GM06990 (cell line): ENCODE data around the gene EXD3.

Experiments used
- DNase-seq: peaks from one replicate; pipeline ENCODE4 v3.0.0-alpha.2; 2011; ENCODE audit not compliant: insufficient read length; ENCODE audit errors: extremely low read depth
- H3K27me3 ChIP-seq: replicated peaks from 2 replicates; pipeline ENCODE4 v1.6.0; 2011; ENCODE audit warnings: low read length; ENCODE audit not compliant: control insufficient read depth, insufficient read depth
- H3K36me3 ChIP-seq: 2 replicates; pipeline ENCODE4 v1.5.1; 2011; ENCODE audit warnings: low read length; ENCODE audit not compliant: control insufficient read depth, insufficient read depth
- H3K4me3 ChIP-seq: replicated peaks from 2 replicates; pipeline ENCODE4 v1.5.1; 2011; ENCODE audit warnings: low read depth, mild to moderate bottlenecking, control low read depth, low read length
- TF ChIP-seq, protein P1 (sequence below): IDR thresholded peaks from 2 replicates; pipeline ENCODE4 v1.5.1; 2011; ENCODE audit warnings: low read length, control low read depth, mild to moderate bottlenecking, inconsistent platforms; ENCODE audit not compliant: insufficient read depth, poor library complexity, severe bottlenecking

EXD3 gene

DNA sequence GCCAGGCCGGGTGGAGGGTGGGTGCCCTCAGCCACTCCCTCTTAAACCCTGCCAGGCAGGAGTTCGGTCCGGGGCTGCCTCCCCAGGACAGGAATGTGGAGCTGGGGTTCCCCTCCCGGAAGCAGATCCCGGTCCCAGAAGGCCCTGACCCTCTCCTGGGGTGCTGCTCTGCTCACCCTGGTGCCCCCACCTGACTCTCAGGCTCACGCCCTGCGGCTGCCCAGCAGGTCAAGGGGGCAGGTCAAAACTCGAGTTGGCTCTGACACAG lies 117.2 kb downstream of the EXD3 start:
- Histone ChIP-seq H3K36me3 (no peaks in the 10 kb centered on the region), H3K27me3 (no peaks in the 10 kb centered on the region; the same call in 1 of the 2 replicates), H3K4me3 (no peak overlapping the region)
- TF ChIP-seq, protein P1, sequence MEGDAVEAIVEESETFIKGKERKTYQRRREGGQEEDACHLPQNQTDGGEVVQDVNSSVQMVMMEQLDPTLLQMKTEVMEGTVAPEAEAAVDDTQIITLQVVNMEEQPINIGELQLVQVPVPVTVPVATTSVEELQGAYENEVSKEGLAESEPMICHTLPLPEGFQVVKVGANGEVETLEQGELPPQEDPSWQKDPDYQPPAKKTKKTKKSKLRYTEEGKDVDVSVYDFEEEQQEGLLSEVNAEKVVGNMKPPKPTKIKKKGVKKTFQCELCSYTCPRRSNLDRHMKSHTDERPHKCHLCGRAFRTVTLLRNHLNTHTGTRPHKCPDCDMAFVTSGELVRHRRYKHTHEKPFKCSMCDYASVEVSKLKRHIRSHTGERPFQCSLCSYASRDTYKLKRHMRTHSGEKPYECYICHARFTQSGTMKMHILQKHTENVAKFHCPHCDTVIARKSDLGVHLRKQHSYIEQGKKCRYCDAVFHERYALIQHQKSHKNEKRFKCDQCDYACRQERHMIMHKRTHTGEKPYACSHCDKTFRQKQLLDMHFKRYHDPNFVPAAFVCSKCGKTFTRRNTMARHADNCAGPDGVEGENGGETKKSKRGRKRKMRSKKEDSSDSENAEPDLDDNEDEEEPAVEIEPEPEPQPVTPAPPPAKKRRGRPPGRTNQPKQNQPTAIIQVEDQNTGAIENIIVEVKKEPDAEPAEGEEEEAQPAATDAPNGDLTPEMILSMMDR = no peak
- no peak for DNase-seq

DNA sequence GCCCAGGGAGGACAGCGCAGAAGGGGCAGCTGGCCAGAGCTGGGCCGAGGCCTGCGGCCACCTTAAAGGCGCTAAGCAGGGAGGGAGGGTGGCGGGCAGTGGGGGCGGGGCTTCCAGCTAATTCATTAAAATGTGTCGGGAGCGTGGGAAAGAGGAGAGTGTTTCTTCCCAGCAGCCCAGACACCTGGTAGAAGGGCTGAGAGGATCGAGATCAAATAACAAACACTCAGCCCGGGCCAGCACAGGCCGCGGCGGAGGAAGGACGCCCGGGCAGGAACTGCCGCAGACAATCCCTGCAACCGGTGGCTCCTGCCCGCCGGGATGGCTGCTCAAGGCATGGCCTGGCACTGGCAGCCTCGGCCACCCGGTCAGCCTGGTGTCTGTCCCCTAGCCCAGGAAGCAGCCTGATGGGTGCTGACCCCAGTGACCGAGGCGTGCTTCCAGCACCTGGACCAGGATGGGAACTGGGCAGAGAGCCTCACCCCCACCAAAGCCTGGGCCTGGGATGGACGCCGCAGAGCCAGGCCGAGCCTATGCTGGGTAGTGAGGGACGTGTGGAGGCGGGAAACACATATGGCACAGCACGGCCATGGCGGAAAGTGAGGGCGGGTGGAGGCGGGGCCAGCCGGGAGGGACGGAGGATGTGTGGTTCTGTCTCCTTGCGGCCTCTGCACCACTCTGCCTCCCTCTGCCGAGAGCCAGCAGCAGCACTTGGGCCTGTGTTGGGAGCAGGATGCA lies 117.7 kb downstream of the EXD3 start:
- TF ChIP-seq, protein P1 = no peak
- DNase-seq = peak; percentile 76
- no peaks in the 10 kb centered on the region for H3K36me3 ChIP-seq
- H3K4me3 ChIP-seq = no peak overlapping the region
- H3K27me3 ChIP-seq = no peaks in the 10 kb centered on the region; the same call in 1 of the 2 replicates

DNA sequence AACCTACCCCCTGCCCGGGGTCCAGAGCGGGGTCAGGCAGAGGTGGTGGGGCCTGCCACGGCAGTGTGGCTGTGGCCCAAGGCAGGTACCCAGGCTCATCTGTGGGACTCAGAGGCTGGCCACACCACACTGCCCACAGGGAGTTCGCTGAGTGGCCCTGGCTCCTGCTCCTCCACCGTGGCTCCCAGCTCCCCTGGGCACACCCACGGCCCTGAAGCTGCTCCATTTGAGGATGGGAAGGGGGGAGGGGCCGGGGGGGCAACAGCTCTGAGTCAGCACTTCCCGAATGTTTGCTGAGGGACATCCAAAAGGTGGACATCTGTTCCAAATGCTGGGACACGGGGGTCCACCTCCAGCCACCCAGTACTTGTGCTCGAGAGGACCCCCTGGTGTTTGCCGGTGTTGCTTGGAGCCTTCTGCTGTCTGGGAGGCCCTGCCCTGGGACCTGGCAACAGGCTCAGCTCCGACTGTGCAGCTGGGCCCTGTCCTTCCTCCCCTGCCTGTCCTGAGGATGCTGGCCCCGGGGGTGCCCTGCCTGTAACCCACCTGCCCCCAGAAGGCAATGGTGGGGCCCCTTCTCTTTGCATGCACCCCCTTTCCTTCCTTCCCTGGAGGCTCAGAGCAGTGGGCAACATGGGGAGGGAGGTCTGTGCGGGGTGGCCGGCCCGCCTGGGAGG lies 118.4 kb downstream of the EXD3 start:
- TF ChIP-seq, protein P1 = no peak
- DNase-seq = peak; percentile 9
- Histone ChIP-seq H3K27me3 (no peaks in the 10 kb centered on the region; the same call in 1 of the 2 replicates), H3K36me3 (no peaks in the 10 kb centered on the region), H3K4me3 (no peak overlapping the region)

DNA sequence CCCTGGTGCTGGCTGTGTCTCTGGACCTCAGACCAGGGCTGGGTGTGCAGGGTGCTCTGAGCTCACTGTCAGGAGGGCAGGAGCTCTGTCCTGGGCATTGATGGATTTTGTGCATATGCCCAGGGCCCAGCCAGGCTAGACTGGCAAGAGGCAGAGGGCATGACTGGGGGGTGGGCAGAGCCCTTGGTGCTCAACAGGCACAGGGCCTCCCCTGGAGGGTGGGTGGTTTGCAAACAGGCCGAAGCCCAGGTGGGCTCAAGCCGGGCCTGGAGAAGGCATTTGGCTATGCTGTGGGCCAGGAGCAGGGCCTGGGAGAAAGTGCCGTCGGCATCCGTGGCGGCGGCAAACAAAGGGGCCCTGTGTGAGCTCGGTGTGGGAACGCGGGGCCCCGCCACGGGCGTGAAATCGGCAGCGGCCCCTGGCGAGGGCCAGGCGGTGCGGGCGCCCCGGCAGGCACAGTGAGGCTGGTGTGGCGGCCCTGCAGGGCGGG lies 119.0 kb downstream of the EXD3 start:
- no peak overlapping the region for H3K4me3 ChIP-seq
- TF ChIP-seq, protein P1 = no peak
- H3K36me3 ChIP-seq = no peaks in the 10 kb centered on the region
- peak; percentile 19 for DNase-seq
- H3K27me3 ChIP-seq = no peaks in the 10 kb centered on the region; the same call in 1 of the 2 replicates

DNA sequence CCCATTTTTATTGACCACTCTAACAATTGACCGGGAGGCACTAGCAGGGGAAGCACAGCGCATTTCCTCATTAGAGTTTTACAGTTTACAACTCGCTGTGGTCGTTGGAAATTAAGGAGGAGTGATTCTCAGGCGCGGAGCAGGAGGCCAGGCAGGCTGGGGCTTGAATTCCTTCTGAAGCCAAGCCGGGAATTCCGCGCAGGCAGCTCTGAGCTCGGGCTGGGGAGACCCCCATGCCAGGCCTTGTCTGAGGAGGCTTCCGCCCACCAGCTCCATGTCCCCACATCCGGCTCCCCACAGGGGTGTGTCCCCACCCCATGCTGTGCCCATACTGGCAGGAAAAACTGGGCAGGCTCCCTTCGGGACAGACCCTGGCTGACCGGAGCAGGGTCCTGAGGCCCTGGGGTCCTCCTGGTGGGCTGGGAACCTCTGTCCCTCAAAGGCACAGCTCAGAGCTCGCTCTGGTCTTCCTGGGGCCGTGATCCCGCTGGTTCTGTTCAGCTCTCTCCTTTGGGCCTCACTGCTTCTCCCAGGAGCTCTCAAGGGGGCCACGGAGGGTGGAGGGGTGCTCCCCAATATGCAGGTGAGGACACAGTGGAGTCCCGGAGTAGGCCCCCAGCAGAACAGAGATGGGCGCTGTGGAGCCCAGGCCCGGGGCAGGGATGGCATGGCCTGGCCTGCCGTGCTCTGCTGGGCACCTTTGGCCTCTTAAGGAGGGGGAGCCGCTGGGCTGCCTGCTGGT lies 119.6 kb downstream of the EXD3 start:
- Histone ChIP-seq H3K4me3 (no peak overlapping the region), H3K36me3 (no peaks in the 10 kb centered on the region), H3K27me3 (no peaks in the 10 kb centered on the region; the same call in 1 of the 2 replicates)
- TF ChIP-seq, protein P1 = no peak
- DNase-seq = no peak
